Upper lobe of right lung (tissue), 1 donor: ENCODE results near the gene EXOSC7. TPM values are rescaled to one million over a fixed set of nuclear protein-coding genes. Genes with fewer than 3 reads are reported as not detected.
"Not testable (repeated sequence)": the region's sequence is repeated elsewhere in the genome, so short reads cannot be mapped to it uniquely, and the experiment has no call there.

Source experiments
- ATAC-seq: fragments of 200-7000 bp; cut with Tn5 transposase; one replicate; pipeline ENCODE4 v1.9.1; 2020; ENCODE audit warnings: mild to moderate bottlenecking, moderate library complexity
- DNase-seq: peaks from one replicate; pipeline ENCODE4 v3.0.0-alpha.2; 2020
- H3K27ac ChIP-seq: fragments of 200-600 bp; one replicate; pipeline ENCODE4 v1.8.0; 2022
- H3K27me3 ChIP-seq: fragments of 200-600 bp; one replicate; pipeline ENCODE4 v1.8.0; 2022; ENCODE audit warnings: mild to moderate bottlenecking
- H3K36me3 ChIP-seq: fragments of 200-600 bp; one replicate; pipeline ENCODE4 v1.8.0; 2022
- H3K4me1 ChIP-seq: fragments of 200-600 bp; one replicate; pipeline ENCODE4 v1.8.0; 2022
- H3K4me3 ChIP-seq: fragments of 200-600 bp; one replicate; pipeline ENCODE4 v1.8.0; 2022; ENCODE audit warnings: mild to moderate bottlenecking
- H3K9me3 ChIP-seq: fragments of 200-600 bp; one replicate; pipeline ENCODE4 v1.8.0; 2022
- intact Hi-C: fragments of 100-400 bp; cut with DNase I; formaldehyde crosslinking; loops from one replicate; pipeline ENCODE4 v1.11.0; 2022
- total RNA-seq: library from RNA; stranded (reverse); fragmentation: NEBNext Ultra II Directional; extraction: Animal tissue kit (Norgen Biotek cat#: 25700); gene quantifications from one replicate; pipeline ENCODE4 v1.2.1, GENCODE V29; 2021
- TF ChIP-seq, protein P1 (sequence below): fragments of 200-600 bp; IDR thresholded peaks from one replicate; pipeline ENCODE4 v1.8.0; 2022; ENCODE audit warnings: antibody characterized with exemption
- donor health status: DM: no; HTN: yes; CAD: no; lungs with severe emphysema.

The EXOSC7 gene
- total RNA-seq, 1 donor from 2014 or later = 36.2 TPM

DNA sequence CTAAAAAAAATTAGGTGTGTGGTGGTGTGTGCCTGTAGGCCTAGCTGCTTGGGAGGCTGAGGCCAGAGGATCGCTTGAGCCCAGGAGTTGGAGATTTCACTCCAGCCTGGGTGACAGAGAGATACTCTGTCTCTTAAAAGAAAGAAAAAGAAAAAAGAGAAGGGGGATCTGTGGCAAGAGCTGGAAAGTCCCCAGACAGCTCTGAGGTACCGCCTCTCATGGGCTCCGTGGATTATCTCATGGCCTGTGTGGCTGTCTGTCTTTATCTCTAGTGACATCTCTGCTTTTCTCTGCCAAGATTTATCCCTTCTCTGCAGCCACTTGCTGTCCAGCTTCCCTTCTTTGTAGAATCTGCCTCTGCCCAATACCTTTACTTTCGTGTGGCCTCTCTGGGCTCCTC, 5.7 kb downstream of the EXOSC7 start:
- no peak overlapping the region for H3K27ac ChIP-seq
- H3K4me3 ChIP-seq = no peak overlapping the region
- no peak for ATAC-seq
- H3K36me3 ChIP-seq = no peaks in the 10 kb centered on the region
- no peaks in the 10 kb centered on the region for H3K27me3 ChIP-seq
- intact Hi-C loops = no loop called here
- peaks cover 60% of the 10 kb centered on the region for H3K4me1 ChIP-seq
- H3K9me3 ChIP-seq = no peaks in the 10 kb centered on the region
- TF ChIP-seq, protein P1, sequence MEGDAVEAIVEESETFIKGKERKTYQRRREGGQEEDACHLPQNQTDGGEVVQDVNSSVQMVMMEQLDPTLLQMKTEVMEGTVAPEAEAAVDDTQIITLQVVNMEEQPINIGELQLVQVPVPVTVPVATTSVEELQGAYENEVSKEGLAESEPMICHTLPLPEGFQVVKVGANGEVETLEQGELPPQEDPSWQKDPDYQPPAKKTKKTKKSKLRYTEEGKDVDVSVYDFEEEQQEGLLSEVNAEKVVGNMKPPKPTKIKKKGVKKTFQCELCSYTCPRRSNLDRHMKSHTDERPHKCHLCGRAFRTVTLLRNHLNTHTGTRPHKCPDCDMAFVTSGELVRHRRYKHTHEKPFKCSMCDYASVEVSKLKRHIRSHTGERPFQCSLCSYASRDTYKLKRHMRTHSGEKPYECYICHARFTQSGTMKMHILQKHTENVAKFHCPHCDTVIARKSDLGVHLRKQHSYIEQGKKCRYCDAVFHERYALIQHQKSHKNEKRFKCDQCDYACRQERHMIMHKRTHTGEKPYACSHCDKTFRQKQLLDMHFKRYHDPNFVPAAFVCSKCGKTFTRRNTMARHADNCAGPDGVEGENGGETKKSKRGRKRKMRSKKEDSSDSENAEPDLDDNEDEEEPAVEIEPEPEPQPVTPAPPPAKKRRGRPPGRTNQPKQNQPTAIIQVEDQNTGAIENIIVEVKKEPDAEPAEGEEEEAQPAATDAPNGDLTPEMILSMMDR = no peak
- no peak for DNase-seq

DNA sequence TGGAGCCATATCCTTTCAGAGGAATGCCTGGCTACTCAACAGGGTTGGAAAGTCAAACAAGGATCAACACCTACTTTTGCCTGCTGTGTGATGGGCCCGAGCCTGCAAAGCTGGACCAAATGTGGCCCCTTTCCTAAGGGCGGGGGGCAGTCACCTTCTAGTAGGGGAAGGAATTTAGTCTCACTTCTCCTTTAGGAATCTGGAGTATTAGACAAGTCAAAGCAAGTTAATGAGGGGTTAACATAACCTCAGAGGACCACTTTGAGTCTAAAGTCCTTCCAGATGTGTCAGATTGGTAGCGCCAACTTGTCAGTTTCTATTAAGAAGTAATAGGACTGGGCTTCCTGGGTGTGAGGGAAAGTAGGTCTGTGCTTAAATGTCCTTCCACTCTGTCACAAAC, 6.8 kb downstream of the EXOSC7 start:
- Histone ChIP-seq H3K4me3 (no peak overlapping the region), H3K27me3 (no peaks in the 10 kb centered on the region), H3K9me3 (no peaks in the 10 kb centered on the region), H3K4me1 (peaks cover 52% of the 10 kb centered on the region), H3K27ac (no peak overlapping the region), H3K36me3 (no peaks in the 10 kb centered on the region)
- no peak for ATAC-seq
- intact Hi-C loops = no loop called here
- no peak for DNase-seq
- TF ChIP-seq, protein P1 = no peak

DNA sequence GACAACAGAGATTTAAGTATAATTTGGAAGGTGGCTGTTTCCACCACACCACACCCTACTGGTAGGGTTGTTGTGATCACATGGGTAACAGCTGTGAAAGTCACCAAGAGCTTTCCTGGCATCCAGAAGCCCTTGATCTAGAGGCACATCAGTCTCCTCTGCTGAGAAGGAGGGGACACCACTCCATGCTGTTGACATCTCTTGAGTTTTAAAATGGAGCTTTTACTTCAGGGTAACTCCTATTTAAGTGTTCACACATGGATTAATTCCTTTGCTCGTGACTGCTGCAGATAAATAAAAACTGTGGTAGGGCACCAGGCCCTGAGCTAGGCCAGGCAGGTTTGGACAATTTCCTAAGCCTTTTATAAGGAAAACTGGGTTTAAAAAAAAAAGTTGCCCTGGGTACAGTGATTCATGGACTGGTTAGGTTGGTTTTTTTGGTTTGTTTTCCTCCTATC, 7.5 kb downstream of the EXOSC7 start:
- Histone ChIP-seq H3K27ac (no peak overlapping the region), H3K4me1 (peaks cover 47% of the 10 kb centered on the region), H3K9me3 (no peaks in the 10 kb centered on the region), H3K27me3 (no peaks in the 10 kb centered on the region), H3K4me3 (no peak overlapping the region), H3K36me3 (no peaks in the 10 kb centered on the region)
- DNase-seq (no peak), ATAC-seq (peak; percentile 51)
- TF ChIP-seq, protein P1 = no peak
- intact Hi-C loops = no loop called here

DNA sequence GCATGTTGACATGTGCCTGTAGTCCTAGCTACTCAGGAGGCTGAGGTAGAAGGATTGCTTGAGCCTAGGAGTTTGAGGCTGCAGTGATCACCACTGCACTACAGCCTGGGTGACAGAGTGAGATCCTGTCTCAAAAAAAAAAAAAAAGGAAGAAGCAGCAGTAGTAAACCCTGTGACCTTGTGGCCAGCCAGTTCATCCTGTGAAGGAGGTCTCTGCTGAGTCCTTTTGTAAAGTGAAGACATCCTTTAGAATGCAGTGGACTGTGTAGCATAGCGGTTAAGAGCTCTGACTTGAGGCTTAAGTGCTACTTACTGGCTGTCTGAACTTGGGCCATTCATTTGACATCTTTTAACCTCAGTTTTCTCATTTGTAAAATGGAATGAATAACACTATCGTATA, 8.3 kb downstream of the EXOSC7 start:
- Histone ChIP-seq H3K27ac (no peak overlapping the region), H3K4me3 (no peak overlapping the region), H3K9me3 (no peaks in the 10 kb centered on the region), H3K36me3 (peaks cover 2% of the 10 kb centered on the region), H3K4me1 (peaks cover 39% of the 10 kb centered on the region), H3K27me3 (no peaks in the 10 kb centered on the region)
- TF ChIP-seq, protein P1 = no peak
- intact Hi-C loops = no loop called here
- ATAC-seq (peak; percentile 56), DNase-seq (no peak)

DNA sequence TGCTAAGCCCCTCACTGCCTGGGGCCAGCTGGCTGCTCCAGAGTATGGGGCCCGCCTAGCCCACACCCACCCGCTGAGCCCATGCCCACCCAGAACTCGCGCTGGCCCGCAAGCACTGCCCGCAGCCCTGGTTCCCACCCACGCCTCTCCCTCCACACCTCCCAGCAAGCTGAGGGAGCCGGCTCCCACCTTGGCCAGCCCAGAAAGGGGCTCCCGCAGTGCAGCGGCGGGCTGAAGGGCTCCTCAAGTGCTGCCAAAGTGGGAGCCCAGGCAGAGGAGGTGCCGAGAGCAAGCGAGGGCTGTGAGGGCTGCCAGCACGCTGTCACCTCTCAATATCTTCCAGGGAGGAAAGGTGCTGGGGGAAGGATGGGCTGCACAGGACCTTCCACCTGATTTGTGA, 10.3 kb downstream of the EXOSC7 start:
- intact Hi-C loops, H3K9me3 ChIP-seq, DNase-seq, H3K27ac ChIP-seq, ATAC-seq, H3K27me3 ChIP-seq, H3K4me3 ChIP-seq: not testable (repeated sequence)
- Histone ChIP-seq H3K36me3 (peaks cover 21% of the 10 kb centered on the region), H3K4me1 (peaks cover 39% of the 10 kb centered on the region)

DNA sequence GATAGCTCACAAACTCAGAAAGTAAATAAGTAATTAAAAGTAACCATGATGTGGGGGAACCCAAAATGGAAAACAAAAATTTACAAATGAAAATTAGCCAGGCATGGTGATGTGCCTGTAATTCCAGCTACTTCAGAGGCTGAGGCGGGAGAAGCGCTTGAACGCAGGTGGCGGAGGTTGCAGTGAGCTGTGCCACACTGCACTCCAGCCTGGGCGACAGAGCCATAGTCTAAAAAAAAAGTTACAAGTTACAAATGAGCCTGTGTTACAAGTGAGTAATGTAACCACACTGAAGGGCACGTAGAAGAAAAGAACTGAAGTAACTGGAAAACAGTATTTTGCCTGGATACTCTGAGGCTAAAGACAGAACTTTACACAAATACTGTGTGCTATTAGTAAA, 11.3 kb downstream of the EXOSC7 start:
- H3K4me1 ChIP-seq = peaks cover 33% of the 10 kb centered on the region
- no peak overlapping the region for H3K27ac ChIP-seq
- TF ChIP-seq, protein P1 = no peak
- DNase-seq (no peak), ATAC-seq (no peak)
- no peak overlapping the region for H3K4me3 ChIP-seq
- intact Hi-C loops = no loop called here
- no peaks in the 10 kb centered on the region for H3K9me3 ChIP-seq
- H3K36me3 ChIP-seq = peaks cover 30% of the 10 kb centered on the region
- H3K27me3 ChIP-seq = no peaks in the 10 kb centered on the region
